ENCODE measurements around the gene CHAD. TPM values are rescaled to one million over a fixed set of nuclear protein-coding genes. Genes with fewer than 3 reads are reported as not detected.

The CHAD gene
- total and polyA plus RNA-seq, 2 of the 13 experiments (the other 11 are each of a cell fraction or from before 2014, with no cell fraction given) = 1.4 TPM; not detected in 1

GRCh38 chr17:50425682-50426471, 42.8 kb downstream of the CHAD start, which contains the start of gene ACSF2 (continued):
- TF ChIP-seq IRX3 (CRISPR knock-in tag; IDR thresholded peaks at IDR 0.05; ENCODE audit: borderline replicate concordance, low read depth) = no peak
- no peak for TF ChIP-seq AGO2 (optimal IDR thresholded peaks at IDR 0.05; ENCODE audit: low read depth, low read length)
- no peak for TF ChIP-seq KLF9 (CRISPR knock-in tag; IDR thresholded peaks at IDR 0.05; ENCODE audit: low read depth)
- TF ChIP-seq ZFP37 (CRISPR knock-in tag; IDR thresholded peaks at IDR 0.05; ENCODE audit: borderline replicate concordance) = no peak
- no peak for TF ChIP-seq RAD21 (CRISPR knock-in tag; IDR thresholded peaks at IDR 0.05)
- TF ChIP-seq CHD4 (IDR thresholded peaks at IDR 0.05; ENCODE audit: borderline replicate concordance, low read length) = no peak
- no peak for TF ChIP-seq CENPT (CRISPR knock-in tag; IDR thresholded peaks at IDR 0.05; ENCODE audit: low read depth)
- TF ChIP-seq ZNF879 (CRISPR knock-in tag; IDR thresholded peaks at IDR 0.05) = no peak
- no peak for TF ChIP-seq HMG20A (CRISPR knock-in tag; IDR thresholded peaks at IDR 0.05; ENCODE audit: borderline replicate concordance)
- TF ChIP-seq SP5 (CRISPR knock-in tag; IDR thresholded peaks at IDR 0.05; ENCODE audit: borderline replicate concordance, low read depth) = peak; percentile 39; the same call in 1 of the 2 replicates
- TF ChIP-seq AHR (CRISPR knock-in tag; IDR thresholded peaks at IDR 0.05) = no peak
- TF ChIP-seq SRSF1 (optimal IDR thresholded peaks at IDR 0.05; ENCODE audit: low read depth, low read length) = peak; percentile 76
- TF ChIP-seq MAF1 (CRISPR knock-in tag; IDR thresholded peaks at IDR 0.05; ENCODE audit: borderline replicate concordance) = 0 out of 2 replicates have a peak, but pooled peaks have one; percentile 68
- TF ChIP-seq HBP1 (CRISPR knock-in tag; IDR thresholded peaks at IDR 0.05; ENCODE audit: low read depth) = 0 out of 2 replicates have a peak, but pooled peaks have one; percentile 38
- no peak for TF ChIP-seq PCBP2 (optimal IDR thresholded peaks at IDR 0.05; ENCODE audit: low read depth, low read length, poor library complexity, severe bottlenecking)
- no peak for TF ChIP-seq AHDC1 (CRISPR knock-in tag; IDR thresholded peaks at IDR 0.05; ENCODE audit: borderline replicate concordance)
- TF ChIP-seq ZNF580 (CRISPR knock-in tag; IDR thresholded peaks at IDR 0.05; ENCODE audit: borderline replicate concordance, low read depth) = no peak
- no peak for TF ChIP-seq CC2D1A (CRISPR knock-in tag; IDR thresholded peaks at IDR 0.05)
- no peak for TF ChIP-seq HMG20B (CRISPR knock-in tag; conservative IDR thresholded peaks at IDR 0.05)
- no peak for TF ChIP-seq NFE2 (CRISPR knock-in tag; IDR thresholded peaks at IDR 0.05)
- no peak; the same call in 1 of the 2 replicates for TF ChIP-seq ZNF546 (CRISPR knock-in tag; conservative IDR thresholded peaks at IDR 0.05)
- no peak for TF ChIP-seq ZNF576 (CRISPR knock-in tag; IDR thresholded peaks at IDR 0.05)
- TF ChIP-seq ZNF737 (CRISPR knock-in tag; IDR thresholded peaks at IDR 0.05; ENCODE audit: borderline replicate concordance) = no peak
- no peak for TF ChIP-seq ZNF790 (CRISPR knock-in tag; IDR thresholded peaks at IDR 0.05; ENCODE audit: borderline replicate concordance)
